Stomach (tissue), 4 donors: ENCODE measurements around the gene RSU1.

Experiments used
- POLR2A ChIP-seq, 4 donors: fragments of 450-650 bp; IDR thresholded peaks; one replicate each; pipeline ENCODE4 v1.6.1; 2016; ENCODE audit warnings: antibody characterized with exemption in 4 of 4, control low read depth in 2 of 4, mild to moderate bottlenecking in 1 of 4, moderate library complexity in 1 of 4
- TF ChIP-seq, protein P1 (sequence below), 7 experiments: fragments of 450-650 bp in 4 of 7; fragments of 200-600 bp in 3 of 7; sonication (generic) in 3 of 7; IDR thresholded peaks; one replicate each; pipeline ENCODE4 v1.5.1; 2016 to 2019; ENCODE audit warnings: antibody characterized with exemption in 7 of 7, control low read depth in 2 of 7, mild to moderate bottlenecking in 1 of 7

DNA sequence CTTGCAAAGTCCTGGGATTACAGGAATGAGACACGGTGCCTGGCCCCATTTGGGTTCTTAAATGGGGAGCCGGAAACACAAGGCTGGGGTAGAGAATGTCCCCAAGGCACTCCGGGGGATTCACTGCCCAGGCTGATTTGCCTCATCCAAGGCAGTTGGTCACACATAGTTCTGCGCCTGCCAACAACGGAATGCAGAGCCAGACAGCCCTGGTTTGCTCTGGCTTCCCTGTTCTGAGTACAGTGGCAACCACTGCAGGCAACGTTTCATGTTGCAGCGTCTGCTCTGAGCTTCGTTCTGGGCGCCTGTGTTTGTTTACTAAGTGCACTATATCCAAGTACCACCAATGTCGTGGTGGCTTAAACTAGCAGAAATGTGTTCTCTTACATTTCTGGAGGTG, 233.8 kb downstream of the RSU1 start:
- TF ChIP-seq, protein P1, sequence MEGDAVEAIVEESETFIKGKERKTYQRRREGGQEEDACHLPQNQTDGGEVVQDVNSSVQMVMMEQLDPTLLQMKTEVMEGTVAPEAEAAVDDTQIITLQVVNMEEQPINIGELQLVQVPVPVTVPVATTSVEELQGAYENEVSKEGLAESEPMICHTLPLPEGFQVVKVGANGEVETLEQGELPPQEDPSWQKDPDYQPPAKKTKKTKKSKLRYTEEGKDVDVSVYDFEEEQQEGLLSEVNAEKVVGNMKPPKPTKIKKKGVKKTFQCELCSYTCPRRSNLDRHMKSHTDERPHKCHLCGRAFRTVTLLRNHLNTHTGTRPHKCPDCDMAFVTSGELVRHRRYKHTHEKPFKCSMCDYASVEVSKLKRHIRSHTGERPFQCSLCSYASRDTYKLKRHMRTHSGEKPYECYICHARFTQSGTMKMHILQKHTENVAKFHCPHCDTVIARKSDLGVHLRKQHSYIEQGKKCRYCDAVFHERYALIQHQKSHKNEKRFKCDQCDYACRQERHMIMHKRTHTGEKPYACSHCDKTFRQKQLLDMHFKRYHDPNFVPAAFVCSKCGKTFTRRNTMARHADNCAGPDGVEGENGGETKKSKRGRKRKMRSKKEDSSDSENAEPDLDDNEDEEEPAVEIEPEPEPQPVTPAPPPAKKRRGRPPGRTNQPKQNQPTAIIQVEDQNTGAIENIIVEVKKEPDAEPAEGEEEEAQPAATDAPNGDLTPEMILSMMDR (IDR thresholded peaks at IDR 0.05) = no peak
- no peak for TF ChIP-seq POLR2A (IDR thresholded peaks at IDR 0.05)
